Suppressor macrophage treated with lipopolysaccharide for 4 hours (primary cell): Measurements from ENCODE around the gene FOXR1.
"Not testable (repeated sequence)": the region's sequence is repeated elsewhere in the genome, so short reads cannot be mapped to it uniquely, and the experiment has no call there.

Source experiments
- DNase-seq: peaks from one replicate; pipeline ENCODE4 v3.0.0-alpha.2; 2020

FOXR1 gene

DNA sequence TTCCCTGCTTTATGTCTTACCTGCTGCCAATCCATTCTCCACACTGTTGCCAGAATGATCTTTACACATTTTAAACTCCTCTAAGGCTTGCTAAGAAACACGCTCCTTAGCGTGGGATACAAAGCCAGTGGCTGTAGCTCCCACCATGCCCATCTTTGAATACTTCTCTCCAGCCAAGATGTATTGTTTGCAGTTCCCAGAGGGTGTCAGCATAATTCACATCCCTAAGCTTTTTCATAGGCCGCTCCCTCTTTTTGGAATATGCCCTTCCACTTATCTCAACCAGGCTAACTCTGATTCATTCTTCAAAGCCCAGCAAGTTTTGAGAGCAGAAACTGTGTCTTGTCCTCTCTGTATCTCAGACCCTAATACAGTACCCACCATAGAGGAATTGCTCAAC is 23.6 kb upstream of the FOXR1 start:
- no peak for DNase-seq

DNA sequence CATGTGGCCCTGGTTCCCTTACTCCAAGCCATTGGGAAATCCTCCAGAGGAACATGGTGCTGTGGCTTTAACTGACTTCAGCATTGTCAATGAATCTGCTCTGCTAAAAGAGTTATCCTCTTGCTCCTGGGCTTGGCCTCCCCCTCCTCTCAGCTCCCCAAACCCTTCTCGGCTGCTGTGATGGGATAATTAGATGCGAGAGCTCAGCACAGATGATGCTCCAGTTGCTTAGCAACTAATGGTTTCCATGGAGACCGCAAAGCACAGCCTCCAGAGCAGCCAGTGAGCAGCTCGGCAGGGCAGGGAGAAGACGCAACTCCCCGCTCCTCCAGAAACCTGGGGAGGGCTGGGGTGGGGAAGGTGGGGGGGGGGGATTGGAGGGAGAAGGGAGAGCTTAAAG is 18.3 kb upstream of the FOXR1 start:
- no peak for DNase-seq

DNA sequence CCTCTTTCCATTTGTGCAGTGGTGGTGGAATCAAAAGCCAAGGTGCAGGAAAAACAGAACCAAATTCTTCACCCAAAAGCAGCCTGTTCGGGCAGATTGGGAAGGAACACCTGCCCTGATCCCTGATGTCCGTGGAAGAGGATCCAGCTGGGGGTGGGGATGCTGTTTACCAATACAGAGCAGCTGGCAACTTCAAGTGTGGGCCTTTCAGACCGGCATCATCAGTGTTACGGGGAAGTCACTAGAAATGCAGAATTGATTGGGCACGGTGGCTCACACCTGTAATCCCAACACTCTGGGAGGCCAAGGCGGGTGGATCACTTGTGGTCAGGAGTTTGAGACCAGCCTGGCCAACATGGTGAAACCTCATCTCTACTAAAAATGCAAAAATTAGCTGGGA is 17.6 kb upstream of the FOXR1 start:
- DNase-seq = not testable (repeated sequence)

GRCh38 chr11:118956094-118956846 is 15.3 kb upstream of the FOXR1 start, which contains the start of gene UPK2:
Gene UPK2, plus strand, starts transcription at chr11:118956298. Its CDS starts 53 bp downstream, at chr11:118956351.
- peak; percentile 91 for DNase-seq

GRCh38 chr11:118956847-118957469 is 14.6 kb upstream of the FOXR1 start:
- DNase-seq = no peak

DNA sequence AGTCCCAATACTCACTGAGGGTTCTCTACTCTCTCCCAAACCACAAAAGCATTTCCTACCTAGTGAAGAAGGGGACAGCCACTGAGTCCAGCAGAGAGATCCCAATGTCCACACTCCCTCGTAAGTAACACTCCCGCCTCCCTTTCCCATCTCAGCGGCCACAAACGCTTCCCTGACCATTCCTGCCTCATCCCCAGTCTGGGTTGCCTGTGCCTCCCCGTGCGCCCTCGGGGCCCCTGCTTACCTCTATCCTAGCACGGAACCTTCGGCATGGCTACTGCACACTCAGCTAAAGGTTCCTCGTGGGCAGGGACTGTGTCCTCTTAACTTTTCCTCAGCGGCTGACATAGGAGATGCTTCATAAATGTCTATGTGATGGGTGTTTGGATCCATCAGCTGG is 14.0 kb upstream of the FOXR1 start:
- no peak for DNase-seq

- no peak for DNase-seq
These were observed 13.6 kb upstream of the FOXR1 start for GRCh38 chr11:118957968-118958367.

DNA sequence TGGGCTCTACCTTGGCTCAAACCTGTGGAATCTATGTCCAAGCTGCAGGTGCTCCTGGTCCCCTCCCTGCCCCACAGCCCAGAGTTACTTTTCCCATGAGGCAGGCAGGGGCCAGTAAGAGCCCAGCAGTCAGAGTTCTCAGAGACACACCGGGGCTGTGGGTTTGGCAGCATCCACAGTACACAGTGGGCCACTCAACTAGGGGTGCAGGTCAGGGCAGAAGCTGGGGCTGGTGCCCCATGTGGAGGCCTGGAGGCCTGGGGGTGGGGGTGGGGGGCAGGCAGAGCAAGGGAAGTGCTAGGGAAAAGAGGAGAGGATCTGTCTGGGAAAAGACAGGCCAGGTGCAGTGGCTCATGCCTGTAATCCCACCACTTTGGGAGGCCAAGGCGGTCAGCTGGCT is 13.0 kb upstream of the FOXR1 start:
- DNase-seq = no peak

GRCh38 chr11:118961189-118961588 is 10.4 kb upstream of the FOXR1 start:
- DNase-seq = no peak

- DNase-seq = no peak
These were observed 10.0 kb upstream of the FOXR1 start for GRCh38 chr11:118961591-118961990.

- not testable (repeated sequence) for DNase-seq
These were observed 2.1 kb upstream of the FOXR1 start for GRCh38 chr11:118969508-118969907.

DNA sequence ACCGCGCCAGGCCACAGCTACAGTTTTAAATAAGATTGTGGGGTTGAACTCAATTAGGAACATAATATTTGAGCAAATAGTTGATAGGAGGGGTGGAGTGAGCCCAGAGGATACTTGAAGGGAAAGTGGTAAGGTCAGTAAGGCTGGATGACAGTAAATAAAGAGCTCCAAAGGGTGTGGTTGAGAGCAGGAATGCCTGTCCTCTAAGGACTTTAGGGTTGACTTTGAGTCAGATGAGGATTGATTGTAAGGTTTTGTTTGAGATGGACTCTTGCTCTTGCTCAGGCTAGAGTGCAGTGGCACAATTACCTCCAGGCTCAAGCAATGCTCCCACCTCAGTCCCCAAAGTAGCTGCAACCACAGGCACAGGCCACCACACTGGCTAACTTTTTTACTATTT is 2.4 kb downstream of the FOXR1 start:
- DNase-seq = no peak

DNA sequence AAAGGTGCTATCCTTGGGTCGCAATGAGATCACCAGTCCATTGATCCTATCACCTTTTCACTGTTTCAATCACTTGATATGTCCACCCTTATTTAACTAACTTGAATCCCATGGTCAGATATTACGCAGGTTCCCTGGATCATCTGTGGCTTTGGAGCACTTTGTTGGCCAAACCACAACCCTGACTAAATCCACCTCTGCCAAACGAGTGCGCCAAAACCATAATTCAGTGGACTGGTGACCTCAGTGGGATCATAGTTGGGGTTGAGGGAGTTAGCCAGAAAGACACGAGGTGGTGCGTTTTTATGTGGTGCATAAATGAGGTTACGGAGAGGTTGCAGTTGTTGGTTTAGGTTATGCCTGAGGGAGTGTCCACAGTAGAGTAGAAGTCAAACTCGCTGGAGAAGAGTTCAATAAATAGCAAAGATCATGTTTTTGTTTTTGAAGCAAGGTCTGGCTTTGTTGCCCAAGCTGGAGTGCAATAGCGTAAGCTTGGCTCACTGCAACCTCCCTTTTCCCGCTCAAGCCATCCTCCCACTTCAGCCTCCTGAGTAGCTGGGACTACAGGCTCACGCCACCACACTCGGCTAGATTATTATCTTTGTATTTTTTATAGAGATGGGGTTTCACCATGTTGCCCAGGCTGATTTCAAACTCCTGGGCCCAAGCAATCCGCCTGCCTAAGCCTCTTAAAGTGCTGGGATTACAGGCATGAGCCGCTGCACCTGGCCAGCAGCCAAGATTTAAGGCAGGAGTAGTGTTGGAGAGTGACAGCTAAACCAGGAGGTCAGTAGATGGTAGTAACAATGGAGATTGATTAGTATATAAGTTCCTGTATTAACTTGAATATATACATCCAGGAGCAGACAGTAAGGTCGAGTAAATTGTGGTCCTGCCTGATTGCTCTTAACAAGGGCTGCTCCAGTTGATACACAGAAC is 4.5 kb downstream of the FOXR1 start:
- no peak for DNase-seq

DNA sequence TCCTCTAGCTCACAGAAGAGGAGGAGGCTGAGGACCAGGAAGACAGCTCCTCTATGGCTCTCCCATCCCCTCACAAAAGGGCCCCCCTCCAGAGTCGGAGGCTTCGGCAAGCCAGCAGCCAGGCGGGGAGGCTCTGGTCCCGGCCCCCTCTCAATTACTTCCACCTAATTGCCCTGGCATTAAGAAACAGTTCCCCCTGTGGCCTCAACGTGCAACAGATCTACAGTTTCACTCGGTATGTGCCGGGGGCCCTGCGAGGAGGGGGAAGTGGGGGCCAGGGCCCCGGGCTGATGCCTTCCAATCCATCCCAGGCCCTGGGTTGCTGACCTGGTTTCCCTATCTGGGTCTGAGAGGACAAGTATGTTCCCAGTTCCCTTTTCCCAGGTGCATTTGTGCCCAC is 7.9 kb downstream of the FOXR1 start:
- DNase-seq = no peak

GRCh38 chr11:118980191-118980881 is 8.8 kb downstream of the FOXR1 start:
- peak; percentile 64 for DNase-seq

DNA sequence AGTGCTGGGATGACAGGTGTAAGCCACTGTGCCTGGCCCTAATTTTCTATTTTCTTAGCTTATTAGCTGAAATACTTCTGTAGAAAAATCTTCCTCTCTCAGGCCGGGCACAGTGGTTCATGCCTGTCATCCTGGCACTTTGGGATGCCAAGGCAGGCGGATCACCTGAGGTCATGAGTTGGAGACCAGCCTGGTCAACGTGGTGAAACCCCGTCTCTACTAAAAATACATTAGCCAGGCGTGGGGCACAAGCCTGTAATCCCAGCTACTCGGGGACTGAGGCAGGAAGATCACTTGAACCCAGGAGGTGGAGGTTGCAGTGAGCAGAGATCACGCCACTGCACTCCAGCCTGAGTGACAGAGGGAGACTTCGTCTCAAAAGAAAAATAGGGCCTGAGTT is 12.8 kb downstream of the FOXR1 start:
- DNase-seq = not testable (repeated sequence)

DNA sequence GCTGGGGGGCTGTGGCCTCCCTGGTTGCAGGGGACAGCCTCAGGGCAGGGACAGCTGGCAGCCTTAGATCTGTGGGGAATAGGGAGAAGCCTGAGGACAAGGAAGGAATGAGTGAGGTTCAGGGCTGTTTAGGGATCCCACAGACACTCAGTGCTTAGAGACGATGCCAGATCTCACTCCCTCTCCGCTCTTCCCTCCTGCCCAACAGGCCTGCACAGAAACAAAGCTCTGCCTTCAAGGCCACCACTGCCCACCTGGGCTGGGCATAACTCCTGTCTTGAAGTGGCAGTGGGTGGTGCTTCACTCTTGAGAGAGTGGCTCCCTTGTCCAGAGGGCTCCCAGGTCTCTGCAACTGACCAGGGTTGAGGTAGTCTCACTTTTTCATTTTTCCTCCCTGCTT is 13.3 kb downstream of the FOXR1 start:
- no peak for DNase-seq

DNA sequence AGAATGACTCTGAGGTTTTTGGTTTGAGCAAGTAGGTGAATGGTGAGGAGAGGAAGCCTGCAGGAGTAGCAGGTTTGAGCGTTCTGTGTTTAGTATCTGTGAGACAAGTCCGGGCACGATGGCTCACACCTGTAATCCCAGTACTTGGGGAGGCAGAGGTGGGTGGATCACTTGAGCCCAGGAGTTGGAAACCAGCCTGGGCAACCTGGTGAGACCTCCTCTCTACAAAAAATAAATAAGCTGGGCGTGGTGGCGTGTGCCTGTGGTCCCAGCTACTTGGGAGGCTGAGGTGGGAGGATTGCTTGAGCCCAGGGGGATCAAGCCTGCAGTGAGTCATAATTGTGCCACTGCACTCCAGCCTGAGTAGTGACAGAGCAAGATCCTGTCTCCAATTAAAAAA is 16.7 kb downstream of the FOXR1 start:
- no peak for DNase-seq

GRCh38 chr11:118991486-118992038 is 20.0 kb downstream of the FOXR1 start:
- not testable (repeated sequence) for DNase-seq

DNA sequence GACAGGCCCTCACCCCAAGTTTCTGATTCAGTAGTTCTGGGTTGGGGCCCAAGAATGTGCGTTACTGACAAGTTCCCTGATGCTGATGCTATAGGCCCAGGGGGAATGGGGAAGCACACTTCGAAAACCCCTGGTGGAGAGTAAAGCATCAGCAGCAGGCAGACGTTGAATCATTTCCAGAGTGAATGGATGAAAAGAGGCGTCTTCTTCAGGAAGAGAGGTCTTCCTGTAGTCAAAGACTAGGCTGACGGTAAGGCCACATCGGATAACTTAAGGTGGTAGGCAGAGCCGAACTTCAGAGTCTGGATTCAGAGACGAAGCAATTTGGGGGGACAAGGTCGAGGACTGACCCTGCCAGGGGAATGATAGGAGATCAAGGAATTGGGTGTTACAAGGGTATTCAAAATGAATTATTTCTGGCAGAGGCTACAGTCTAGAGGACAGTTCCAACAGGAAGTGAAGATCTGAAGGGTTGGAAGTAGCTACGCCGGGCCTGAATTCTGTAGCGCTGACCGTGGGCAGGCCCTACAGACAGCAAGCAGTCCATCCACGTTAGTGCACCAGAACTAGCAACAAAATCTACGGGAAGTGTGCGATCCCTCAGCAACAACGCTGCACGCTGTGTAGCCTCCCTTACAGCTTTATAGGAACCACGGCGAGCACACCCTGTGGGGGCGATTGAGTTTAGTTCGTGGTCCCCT is 25.5 kb downstream of the FOXR1 start:
- peak; percentile 63 for DNase-seq

- peak; percentile 98 for DNase-seq
These were observed 26.2 kb downstream of the FOXR1 start, which contains the start of gene CENATAC for GRCh38 chr11:118997627-118998387. Gene CENATAC, plus strand, starts transcription at chr11:118998138. Its CDS starts 60 bp downstream, at chr11:118998198.
